ENCODE results near the gene GNG13. TPM values are rescaled to one million over a fixed set of nuclear protein-coding genes. Genes with fewer than 3 reads are reported as not detected.

Gene GNG13
- total and polyA plus RNA-seq, 11 donors = not detected

DNA sequence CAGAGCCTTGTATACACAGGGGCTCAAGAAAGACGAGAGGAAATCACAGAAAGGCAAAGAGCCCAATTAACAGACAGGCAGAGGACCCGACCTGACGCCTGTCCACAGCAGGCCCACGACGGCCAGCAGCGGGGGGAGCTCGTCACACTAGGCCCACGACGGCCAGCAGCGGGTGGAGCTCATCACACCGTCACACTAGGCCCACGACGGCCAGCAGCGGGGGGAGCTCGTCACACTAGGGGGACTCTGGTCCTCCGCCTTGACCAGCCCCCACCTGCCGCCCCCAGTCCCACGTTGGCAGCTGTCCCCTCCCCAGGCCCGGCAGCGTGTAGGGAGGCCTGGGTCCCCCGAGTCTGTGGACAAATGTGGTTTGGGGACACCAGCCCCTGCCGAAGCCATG, 23.7 kb upstream of the GNG13 start:
- Histone ChIP-seq H3K27ac (no peak overlapping the region), H3K27me3 (peaks cover 5 to 55% (median 15%) of the 10 kb centered on the region in 9 donors), H3K36me3 (no peaks in the 10 kb centered on the region), H3K9me3 (no peaks in the 10 kb centered on the region), H3K4me1 (no peaks in the 10 kb centered on the region), H3K4me3 (no peak overlapping the region)
- ATAC-seq = no peak
- DNase-seq = no peak
- WGBS, 4 donors = 77 to 81% (median 79%) methylated on average over 8 to 22 of the region's 22 CpGs
- TF ChIP-seq POLR2A (IDR thresholded peaks at IDR 0.05) = no peak
- TF ChIP-seq, protein P1, sequence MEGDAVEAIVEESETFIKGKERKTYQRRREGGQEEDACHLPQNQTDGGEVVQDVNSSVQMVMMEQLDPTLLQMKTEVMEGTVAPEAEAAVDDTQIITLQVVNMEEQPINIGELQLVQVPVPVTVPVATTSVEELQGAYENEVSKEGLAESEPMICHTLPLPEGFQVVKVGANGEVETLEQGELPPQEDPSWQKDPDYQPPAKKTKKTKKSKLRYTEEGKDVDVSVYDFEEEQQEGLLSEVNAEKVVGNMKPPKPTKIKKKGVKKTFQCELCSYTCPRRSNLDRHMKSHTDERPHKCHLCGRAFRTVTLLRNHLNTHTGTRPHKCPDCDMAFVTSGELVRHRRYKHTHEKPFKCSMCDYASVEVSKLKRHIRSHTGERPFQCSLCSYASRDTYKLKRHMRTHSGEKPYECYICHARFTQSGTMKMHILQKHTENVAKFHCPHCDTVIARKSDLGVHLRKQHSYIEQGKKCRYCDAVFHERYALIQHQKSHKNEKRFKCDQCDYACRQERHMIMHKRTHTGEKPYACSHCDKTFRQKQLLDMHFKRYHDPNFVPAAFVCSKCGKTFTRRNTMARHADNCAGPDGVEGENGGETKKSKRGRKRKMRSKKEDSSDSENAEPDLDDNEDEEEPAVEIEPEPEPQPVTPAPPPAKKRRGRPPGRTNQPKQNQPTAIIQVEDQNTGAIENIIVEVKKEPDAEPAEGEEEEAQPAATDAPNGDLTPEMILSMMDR (IDR thresholded peaks at IDR 0.05) = no peak
- intact Hi-C loops (cut with DNase I) = loop anchor here in 1 of 10 donors (10.0 kb wide), 1 partner anchor 71 kb away; no protein-coding TSS in a partner anchor

DNA sequence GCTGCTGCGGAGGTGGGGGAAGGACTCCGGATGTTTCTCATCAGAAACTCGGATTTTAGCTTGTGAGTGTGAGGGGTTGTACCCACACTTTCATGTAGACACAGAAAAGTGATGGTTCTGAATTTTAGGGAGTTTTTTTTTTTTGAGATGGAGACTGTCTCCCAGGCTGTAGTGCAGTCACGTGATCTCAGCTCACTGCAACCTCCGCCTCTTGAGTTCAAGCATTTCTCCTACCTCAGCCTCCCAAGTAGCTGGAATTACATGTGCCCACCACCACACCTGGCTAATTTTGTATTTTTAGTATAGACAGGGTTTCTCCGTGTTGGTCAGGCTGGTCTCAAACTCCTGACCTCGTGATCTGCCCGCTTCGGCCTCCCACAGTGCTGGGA, 22.4 kb upstream of the GNG13 start:
- 84 to 87% (median 86%) methylated on average over 9 of the region's 9 CpGs for WGBS, 4 donors
- no peaks in the 10 kb centered on the region for H3K4me1 ChIP-seq
- DNase-seq (no peak), ATAC-seq (no peak)
- H3K27ac ChIP-seq = no peak overlapping the region
- no peaks in the 10 kb centered on the region for H3K36me3 ChIP-seq
- H3K4me3 ChIP-seq = no peak overlapping the region
- H3K9me3 ChIP-seq = no peaks in the 10 kb centered on the region
- no peak for TF ChIP-seq POLR2A (IDR thresholded peaks at IDR 0.05)
- TF ChIP-seq, protein P1 (IDR thresholded peaks at IDR 0.05) = no peak
- intact Hi-C loops (cut with DNase I) = loop anchor here in 1 of 10 donors (10.0 kb wide), 1 partner anchor 72 kb away; no protein-coding TSS in a partner anchor
- H3K27me3 ChIP-seq = peaks cover 10 to 54% (median 18%) of the 10 kb centered on the region in 9 donors

DNA sequence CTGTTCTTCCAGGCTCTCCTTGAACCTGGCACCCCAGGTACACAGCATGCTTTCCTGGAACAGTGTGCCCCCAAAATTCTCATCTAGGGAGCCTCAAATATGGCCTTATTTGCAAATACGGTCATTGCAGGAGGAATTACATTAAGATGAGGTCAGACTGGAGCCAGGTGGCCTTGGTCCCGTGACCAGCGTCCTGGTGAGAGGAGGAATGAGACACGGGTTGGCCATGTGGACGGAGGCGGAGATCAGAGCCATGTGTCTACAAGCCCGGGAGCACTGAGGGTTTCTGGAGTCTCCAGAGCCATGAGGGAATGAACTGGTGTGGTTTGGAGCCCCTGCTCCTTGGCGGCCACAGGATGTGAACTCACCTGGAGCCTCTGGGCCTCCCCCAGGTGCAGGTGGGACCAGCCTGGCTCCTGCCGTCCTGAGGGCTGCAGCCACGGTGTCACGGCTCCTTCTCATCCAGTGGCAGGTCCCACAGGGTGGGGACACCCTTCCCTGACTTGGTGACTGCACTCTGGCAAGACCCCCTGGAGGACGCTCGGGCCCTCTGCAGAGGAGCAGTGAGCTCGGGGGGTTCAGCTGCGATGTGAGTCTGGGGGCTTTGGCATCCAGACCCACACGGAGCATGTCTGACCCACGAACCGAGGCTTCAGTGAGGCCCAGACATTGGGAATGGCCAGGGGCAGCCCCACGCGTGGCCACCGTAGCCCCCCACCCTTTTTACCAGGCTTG, 21.8 kb upstream of the GNG13 start:
- peaks cover 10 to 58% (median 24%) of the 10 kb centered on the region in 9 donors for H3K27me3 ChIP-seq
- ATAC-seq (no peak), DNase-seq (no peak)
- peaks cover 0 to 4% (median 0%) of the 10 kb centered on the region in 12 donors for H3K4me1 ChIP-seq
- no peaks in the 10 kb centered on the region for H3K36me3 ChIP-seq
- no peak for TF ChIP-seq POLR2A (IDR thresholded peaks at IDR 0.05)
- TF ChIP-seq, protein P1 (IDR thresholded peaks at IDR 0.05) = no peak
- no peaks in the 10 kb centered on the region for H3K9me3 ChIP-seq
- 85 to 88% (median 86%) methylated on average over 18 to 21 of the region's 21 CpGs for WGBS, 4 donors
- intact Hi-C loops (cut with DNase I) = loop anchor here in 1 of 10 donors (10.0 kb wide), 1 partner anchor 72 kb away; no protein-coding TSS in a partner anchor
- H3K4me3 ChIP-seq = no peak overlapping the region
- no peak overlapping the region for H3K27ac ChIP-seq

DNA sequence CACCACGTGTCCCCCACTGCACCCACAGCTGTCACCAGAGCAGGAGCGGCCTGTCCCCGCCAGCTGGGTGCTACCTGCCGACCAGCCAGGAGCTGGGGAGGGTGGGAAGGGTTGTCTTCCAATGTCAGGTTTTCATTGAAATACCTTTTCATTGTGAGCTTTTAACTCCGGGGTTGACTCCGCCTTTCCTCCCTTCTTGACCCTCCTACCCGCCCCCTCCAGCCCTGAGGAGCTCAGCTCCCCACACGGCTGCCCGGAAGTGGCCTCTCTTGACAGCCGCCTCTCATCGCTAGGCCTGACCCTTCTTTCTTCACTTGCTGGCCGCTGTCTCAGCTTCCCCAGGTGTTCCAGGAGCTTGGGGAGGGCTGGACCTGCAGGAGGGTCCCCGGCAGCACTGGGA, 21.2 kb upstream of the GNG13 start:
- Histone ChIP-seq H3K9me3 (no peaks in the 10 kb centered on the region), H3K4me3 (no peak overlapping the region), H3K36me3 (no peaks in the 10 kb centered on the region), H3K27me3 (peaks cover 11 to 64% (median 28%) of the 10 kb centered on the region in 9 donors), H3K4me1 (peaks cover 0 to 9% (median 0%) of the 10 kb centered on the region in 12 donors), H3K27ac (no peak overlapping the region)
- DNase-seq = no peak
- 59 to 74% (median 61%) methylated on average over 12 to 13 of the region's 13 CpGs for WGBS, 4 donors
- no peak for ATAC-seq
- intact Hi-C loops (cut with DNase I) = loop anchor here in 1 of 10 donors (10.0 kb wide), 1 partner anchor 73 kb away; no protein-coding TSS in a partner anchor
- no peak for TF ChIP-seq POLR2A (IDR thresholded peaks at IDR 0.05)
- TF ChIP-seq, protein P1 (IDR thresholded peaks at IDR 0.05) = no peak

Measured in heart left ventricle (tissue), 16 donors.